ENCODE data around the gene AFAP1.

Gene AFAP1

GRCh38 chr4:7753271-7753670 lies 186.4 kb downstream of the AFAP1 start:
- DNase-seq (ENCODE audit: low read depth) = no peak

- no peak for DNase-seq (ENCODE audit: low read depth)
These were observed 187.0 kb downstream of the AFAP1 start for GRCh38 chr4:7752649-7753048.

- no peak for DNase-seq (ENCODE audit: low read depth)
These were observed 188.7 kb downstream of the AFAP1 start for GRCh38 chr4:7750972-7751371.

GRCh38 chr4:7750523-7750922 lies 189.1 kb downstream of the AFAP1 start:
- no peak for DNase-seq (ENCODE audit: low read depth)

GRCh38 chr4:7747566-7747965 lies 192.1 kb downstream of the AFAP1 start:
- DNase-seq (ENCODE audit: low read depth) = no peak

GRCh38 chr4:7747062-7747385 lies 192.6 kb downstream of the AFAP1 start:
- no peak for DNase-seq (ENCODE audit: low read depth)

- DNase-seq (ENCODE audit: low read depth) = no peak
These were observed 193.2 kb downstream of the AFAP1 start for GRCh38 chr4:7746351-7747061.

GRCh38 chr4:7745301-7745885 lies 194.3 kb downstream of the AFAP1 start:
- DNase-seq (ENCODE audit: low read depth) = no peak

- DNase-seq (ENCODE audit: low read depth) = no peak
These were observed 195.4 kb downstream of the AFAP1 start for GRCh38 chr4:7744142-7744804.

GRCh38 chr4:7742807-7743280 lies 196.8 kb downstream of the AFAP1 start:
- no peak for DNase-seq (ENCODE audit: low read depth)

- no peak for DNase-seq (ENCODE audit: low read depth)
These were observed 197.5 kb downstream of the AFAP1 start for GRCh38 chr4:7741946-7742806.

GRCh38 chr4:7740866-7741525 lies 198.7 kb downstream of the AFAP1 start:
- no peak for DNase-seq (ENCODE audit: low read depth)

GRCh38 chr4:7739918-7740865 lies 199.5 kb downstream of the AFAP1 start:
- DNase-seq (ENCODE audit: low read depth) = no peak

- DNase-seq (ENCODE audit: low read depth) = no peak
These were observed 200.4 kb downstream of the AFAP1 start for GRCh38 chr4:7739077-7739917.

- no peak for DNase-seq (ENCODE audit: low read depth)
These were observed 201.1 kb downstream of the AFAP1 start for GRCh38 chr4:7738458-7739076.

GRCh38 chr4:7737752-7738457 lies 201.8 kb downstream of the AFAP1 start:
- DNase-seq (ENCODE audit: low read depth) = no peak

GRCh38 chr4:7737268-7737645 lies 202.4 kb downstream of the AFAP1 start:
- no peak for DNase-seq (ENCODE audit: low read depth)

- no peak for DNase-seq (ENCODE audit: low read depth)
These were observed 203.0 kb downstream of the AFAP1 start for GRCh38 chr4:7736436-7737267.

All from stimulated activated CD4-positive, alpha-beta T cell treated with anti-CD3 and anti-CD28 coated beads, Interleukin-2, amount 100 ng/mL, for 4 hours (primary cell).